PC-3 (cell line): Measurements from ENCODE around the gene SNCG. TPM values are rescaled to one million over a fixed set of nuclear protein-coding genes. Genes with fewer than 3 reads are reported as not detected.
"Not testable (repeated sequence)": the region's sequence is repeated elsewhere in the genome, so short reads cannot be mapped to it uniquely, and the experiment has no call there.

ENCODE experiments used
- ATAC-seq: fragments of 200-7000 bp; cut with Tn5 transposase; 2 replicates; pipeline ENCODE4 v1.9.1; 2020; ENCODE audit warnings: mild to moderate bottlenecking, moderate library complexity
- BruUV-seq: library from RNA; stranded (reverse); fragments of 400-500 nt; replicated peaks from 2 replicates; lab custom pipeline; 2021; lab: Mats Ljungman, UMichigan
- CTCF ChIA-PET: fragments of 300-600 bp; sonication (Branson Sonifier 250); formaldehyde crosslinking; loops from one replicate; lab custom pipeline; 2022; ENCODE audit warnings: antibody characterized with exemption; lab: Charles Lee
- POLR2A ChIA-PET: fragments of 300-600 bp; sonication (Branson Sonifier 250); formaldehyde crosslinking; loops from one replicate; lab custom pipeline; 2022; ENCODE audit warnings: antibody characterized with exemption; ENCODE audit not compliant: unreplicated experiment; lab: Charles Lee
- DNase-seq: peaks from one replicate; pipeline ENCODE4 v3.0.0-alpha.2; 2015
- H2AFZ ChIP-seq: fragments of 300-600 bp; sonication (generic); 2 replicates; pipeline ENCODE4 v1.6.0; 2016; ENCODE audit warnings: antibody characterized with exemption, low read length
- H3F3A ChIP-seq: fragments of 300-600 bp; sonication (generic); one replicate; pipeline ENCODE4 v1.6.0; 2017; ENCODE audit warnings: antibody characterized with exemption, low read length, control low read depth, mild to moderate bottlenecking; ENCODE audit not compliant: unreplicated experiment
- H3K27ac ChIP-seq: fragments of 300-600 bp; sonication (generic); 2 replicates; pipeline ENCODE4 v1.5.1; 2016; ENCODE audit warnings: mild to moderate bottlenecking, low read length
- H3K27me3 ChIP-seq: fragments of 300-600 bp; sonication (generic); 2 replicates; pipeline ENCODE4 v1.6.1; 2016; ENCODE audit warnings: low read length, mixed read lengths
- H3K36me3 ChIP-seq: fragments of 300-600 bp; sonication (generic); 2 replicates; pipeline ENCODE4 v1.6.1; 2016; ENCODE audit warnings: low read depth, mixed run types, low read length, mixed read lengths
- H3K4me1 ChIP-seq: fragments of 300-600 bp; sonication (generic); 2 replicates; pipeline ENCODE4 v1.5.1; 2016; ENCODE audit warnings: low read length; ENCODE audit not compliant: insufficient read depth
- H3K4me2 ChIP-seq: fragments of 300-600 bp; sonication (generic); 2 replicates; pipeline ENCODE4 v1.6.0; 2016; ENCODE audit warnings: low read length
- H3K4me3 ChIP-seq: fragments of 300-600 bp; sonication (generic); 2 replicates; pipeline ENCODE4 v1.5.1; 2016; ENCODE audit warnings: mild to moderate bottlenecking, low read length, mixed read lengths
- H3K79me2 ChIP-seq: fragments of 300-600 bp; sonication (generic); 2 replicates; pipeline ENCODE4 v1.6.1; 2017; ENCODE audit warnings: low read length, mixed read lengths
- H3K9ac ChIP-seq: fragments of 300-600 bp; sonication (generic); 2 replicates; pipeline ENCODE4 v1.6.0; 2016; ENCODE audit warnings: mild to moderate bottlenecking, low read length
- H3K9me2 ChIP-seq: fragments of 300-600 bp; sonication (generic); replicated peaks from 2 replicates; pipeline ENCODE4 v1.6.1; 2016; ENCODE audit warnings: mixed run types, low read length, mixed read lengths
- H3K9me3 ChIP-seq: fragments of 300-600 bp; sonication (generic); 2 replicates; pipeline ENCODE4 v1.6.1; 2016; ENCODE audit warnings: low read length, mixed read lengths
- H4K20me1 ChIP-seq: fragments of 300-600 bp; sonication (generic); 2 replicates; pipeline ENCODE4 v1.6.1; 2016; ENCODE audit warnings: low read length, mixed read lengths
- CTCF ChIP-seq: fragments of 300-600 bp; sonication (generic); conservative IDR thresholded peaks from 2 replicates; pipeline ENCODE4 v1.5.1; 2017; ENCODE audit warnings: antibody characterized with exemption, low read depth, mild to moderate bottlenecking, low read length
- EZH2 ChIP-seq: fragments of 300-600 bp; sonication (generic); IDR thresholded peaks from one replicate; pipeline ENCODE4 v1.6.1; 2017; ENCODE audit warnings: antibody characterized with exemption, mild to moderate bottlenecking, low read length; ENCODE audit not compliant: unreplicated experiment
- EZH2phosphoT487 ChIP-seq: fragments of 300-600 bp; sonication (generic); IDR thresholded peaks from 2 replicates; pipeline ENCODE4 v1.6.1; 2018; ENCODE audit warnings: mild to moderate bottlenecking, antibody characterized with exemption, low read length, borderline replicate concordance
- intact Hi-C: fragments of 100-400 bp; cut with micrococcal nuclease; formaldehyde crosslinking; loops from 2 replicates; pipeline ENCODE4 v1.9.0; 2023
- total RNA-seq: library from RNA; depleted of rRNA; stranded (reverse); fragments of >200 nt; gene quantifications from 2 replicates; pipeline ENCODE4 v1.2.3, GENCODE V29; 2014

Gene SNCG
- total RNA-seq, 1 experiment from 2014 or later: 2.7 TPM

- Histone ChIP-seq H4K20me1 (no peaks in the 10 kb centered on the region), H3K36me3 (no peaks in the 10 kb centered on the region), H3K79me2 (no peaks in the 10 kb centered on the region), H3K4me3 (no peak overlapping the region), H3K9me3 (no peaks in the 10 kb centered on the region), H3K27me3 (no peaks in the 10 kb centered on the region), H3K4me2 (no peak overlapping the region), H3K9ac (no peak overlapping the region), H3K27ac (no peak overlapping the region), H3K4me1 (no peaks in the 10 kb centered on the region), H3K9me2 (no peaks in the 10 kb centered on the region), H3F3A (no peaks in the 10 kb centered on the region), H2AFZ (no peak overlapping the region)
- DNase-seq (no peak), ATAC-seq (no peak)
- ChIA-PET POLR2A (no interaction called here), CTCF (no interaction called here)
- no peak for TF ChIP-seq EZH2
- no peak for TF ChIP-seq EZH2phosphoT487
- no peak for TF ChIP-seq CTCF
- intact Hi-C loops: no loop called here
- BruUV-seq: no TSS peak
These were observed 7.1 kb upstream of the SNCG start for GRCh38 chr10:86951184-86951761.

- no TSS peak for BruUV-seq
These were observed 6.3 kb upstream of the SNCG start for GRCh38 chr10:86952106-86952505.

GRCh38 chr10:86952697-86953096 is 5.7 kb upstream of the SNCG start:
- H3K4me3 ChIP-seq, H3F3A ChIP-seq, DNase-seq, CTCF ChIA-PET, POLR2A ChIA-PET, H3K36me3 ChIP-seq, H3K4me2 ChIP-seq, H2AFZ ChIP-seq, H3K9me2 ChIP-seq, H3K79me2 ChIP-seq, ATAC-seq, H3K27ac ChIP-seq, H3K4me1 ChIP-seq, H4K20me1 ChIP-seq, H3K9me3 ChIP-seq, H3K9ac ChIP-seq, H3K27me3 ChIP-seq, BruUV-seq, intact Hi-C loops: not testable (repeated sequence)

More at GRCh38 chr10:86952106-86952505, 6.3 kb upstream of the SNCG start:
- no peak overlapping the region for H3K9ac ChIP-seq
- no peak overlapping the region for H2AFZ ChIP-seq
- H3K4me3 ChIP-seq: no peak overlapping the region
- H3F3A ChIP-seq: no peaks in the 10 kb centered on the region
- DNase-seq: no peak
- no peak overlapping the region for H3K4me2 ChIP-seq
- no peaks in the 10 kb centered on the region for H3K9me2 ChIP-seq
- no peaks in the 10 kb centered on the region for H3K79me2 ChIP-seq
- TF ChIP-seq EZH2phosphoT487 (no peak), EZH2 (no peak), CTCF (no peak)
- H3K27me3 ChIP-seq: no peaks in the 10 kb centered on the region
- POLR2A ChIA-PET: no interaction called here
- no peaks in the 10 kb centered on the region for H3K4me1 ChIP-seq
- no peak for ATAC-seq
- H3K27ac ChIP-seq: no peak overlapping the region
- H3K36me3 ChIP-seq: no peaks in the 10 kb centered on the region
- intact Hi-C loops: no loop called here
- CTCF ChIA-PET: no interaction called here
- H3K9me3 ChIP-seq: no peaks in the 10 kb centered on the region
- no peaks in the 10 kb centered on the region for H4K20me1 ChIP-seq
